SU-DHL-6 (cell line): ENCODE measurements around the gene TK1.

Experiments used
- H2AFZ ChIP-seq: fragments of 200-600 bp; sonication (generic); 2 replicates; pipeline ENCODE4 v1.6.1; 2014; ENCODE audit warnings: low read depth, mild to moderate bottlenecking, moderate library complexity, mixed read lengths, antibody characterized with exemption, low read length; ENCODE audit not compliant: severe bottlenecking
- H3F3A ChIP-seq: fragments of 200-600 bp; shearing (Covaris generic); 2 replicates; pipeline ENCODE4 v1.6.0; 2016; ENCODE audit warnings: antibody characterized with exemption, mild to moderate bottlenecking; ENCODE audit not compliant: insufficient read depth
- H3K27ac ChIP-seq: fragments of 200-600 bp; sonication (generic); 2 replicates; pipeline ENCODE4 v1.5.1; 2016; ENCODE audit warnings: low read depth, mild to moderate bottlenecking, low read length, moderate library complexity, mixed read lengths
- H3K27me3 ChIP-seq: fragments of 200-600 bp; sonication (generic), shearing (Covaris generic); 2 replicates; pipeline ENCODE4 v1.6.0; 2014; ENCODE audit warnings: mild to moderate bottlenecking, low read length
- H3K36me3 ChIP-seq: fragments of 200-600 bp; sonication (generic); 2 replicates; pipeline ENCODE4 v1.6.1; 2014; ENCODE audit warnings: mild to moderate bottlenecking, low read length, mixed read lengths
- H3K4me2 ChIP-seq: fragments of 300-600, 200-600 bp; shearing (Covaris generic), sonication (generic); 2 replicates; pipeline ENCODE4 v1.6.0; 2014; ENCODE audit warnings: low read length, low read depth, mild to moderate bottlenecking; ENCODE audit not compliant: poor library complexity, severe bottlenecking
- H3K4me3 ChIP-seq: fragments of 200-600 bp; sonication (generic); 2 replicates; pipeline ENCODE4 v1.5.1; 2014; ENCODE audit warnings: antibody characterized with exemption, low read length, mild to moderate bottlenecking, mixed read lengths; ENCODE audit not compliant: insufficient read depth, poor library complexity, severe bottlenecking
- H3K79me2 ChIP-seq: fragments of 200-600 bp; sonication (generic); 2 replicates; pipeline ENCODE4 v1.6.1; 2014; ENCODE audit warnings: mild to moderate bottlenecking, low read length, moderate library complexity; ENCODE audit not compliant: insufficient read depth
- H3K9ac ChIP-seq: fragments of 200-600 bp; sonication (generic); 2 replicates; pipeline ENCODE4 v1.7.0; 2014; ENCODE audit warnings: mild to moderate bottlenecking, low read length
- H3K9me2 ChIP-seq: fragments of 200-600 bp; sonication (generic); replicated peaks from 2 replicates; pipeline ENCODE4 v1.6.1; 2014; ENCODE audit warnings: low read length; ENCODE audit not compliant: insufficient read depth
- H3K9me3 ChIP-seq: fragments of 200-600 bp; sonication (generic); 2 replicates; pipeline ENCODE4 v1.6.1; 2014; ENCODE audit warnings: low read length, mixed read lengths; ENCODE audit not compliant: insufficient read depth
- H4K20me1 ChIP-seq: fragments of 200-600 bp; sonication (generic); 2 replicates; pipeline ENCODE4 v1.6.1; 2014; ENCODE audit warnings: low read depth, mild to moderate bottlenecking, antibody characterized with exemption, low read length, moderate library complexity, mixed read lengths
- CTCF ChIP-seq: fragments of 200-600 bp; sonication (generic); IDR thresholded peaks from one replicate; pipeline ENCODE4 v1.5.1; 2017; ENCODE audit warnings: antibody characterized with exemption, mild to moderate bottlenecking, low read length, moderate library complexity; ENCODE audit not compliant: insufficient read depth, poor library complexity, severe bottlenecking
- EZH2phosphoT487 ChIP-seq: fragments of 200-600 bp; sonication (generic), shearing (Covaris generic); conservative IDR thresholded peaks from 2 replicates; pipeline ENCODE4 v1.6.1; 2018; ENCODE audit warnings: mild to moderate bottlenecking, antibody characterized with exemption, low read length, moderate library complexity, mixed read lengths

TK1 gene

DNA sequence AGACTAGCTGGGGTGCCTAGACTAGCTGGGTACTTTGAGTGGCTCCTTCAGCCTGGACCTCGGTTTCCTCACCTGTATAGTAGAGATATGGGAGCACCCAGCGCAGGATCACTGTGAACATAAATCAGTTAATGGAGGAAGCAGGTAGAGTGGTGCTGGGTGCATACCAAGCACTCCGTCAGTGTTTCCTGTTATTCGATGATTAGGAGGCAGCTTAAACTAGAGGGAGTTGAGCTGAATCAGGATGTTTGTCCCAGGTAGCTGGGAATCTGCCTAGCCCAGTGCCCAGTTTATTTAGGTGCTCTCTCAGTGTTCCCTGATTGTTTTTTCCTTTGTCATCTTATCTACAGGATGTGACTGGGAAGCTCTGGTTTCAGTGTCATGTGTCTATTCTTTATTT, 36.2 kb upstream of the TK1 start:
- no peaks in the 10 kb centered on the region; the same call in 1 of the 2 replicates for H3K79me2 ChIP-seq
- no peak overlapping the region for H3K4me3 ChIP-seq
- no peak overlapping the region for H3K4me2 ChIP-seq
- H3K27me3 ChIP-seq = no peaks in the 10 kb centered on the region
- no peaks in the 10 kb centered on the region for H4K20me1 ChIP-seq
- H2AFZ ChIP-seq = no peak overlapping the region
- no peak overlapping the region for H3K9ac ChIP-seq
- peaks cover 15% of the 10 kb centered on the region; the same call in 1 of the 2 replicates for H3K36me3 ChIP-seq
- peaks cover 19% of the 10 kb centered on the region for H3F3A ChIP-seq
- no peaks in the 10 kb centered on the region for H3K9me3 ChIP-seq
- TF ChIP-seq CTCF = no peak
- TF ChIP-seq EZH2phosphoT487 = no peak
- H3K27ac ChIP-seq = no peak overlapping the region
- H3K9me2 ChIP-seq = no peaks in the 10 kb centered on the region

DNA sequence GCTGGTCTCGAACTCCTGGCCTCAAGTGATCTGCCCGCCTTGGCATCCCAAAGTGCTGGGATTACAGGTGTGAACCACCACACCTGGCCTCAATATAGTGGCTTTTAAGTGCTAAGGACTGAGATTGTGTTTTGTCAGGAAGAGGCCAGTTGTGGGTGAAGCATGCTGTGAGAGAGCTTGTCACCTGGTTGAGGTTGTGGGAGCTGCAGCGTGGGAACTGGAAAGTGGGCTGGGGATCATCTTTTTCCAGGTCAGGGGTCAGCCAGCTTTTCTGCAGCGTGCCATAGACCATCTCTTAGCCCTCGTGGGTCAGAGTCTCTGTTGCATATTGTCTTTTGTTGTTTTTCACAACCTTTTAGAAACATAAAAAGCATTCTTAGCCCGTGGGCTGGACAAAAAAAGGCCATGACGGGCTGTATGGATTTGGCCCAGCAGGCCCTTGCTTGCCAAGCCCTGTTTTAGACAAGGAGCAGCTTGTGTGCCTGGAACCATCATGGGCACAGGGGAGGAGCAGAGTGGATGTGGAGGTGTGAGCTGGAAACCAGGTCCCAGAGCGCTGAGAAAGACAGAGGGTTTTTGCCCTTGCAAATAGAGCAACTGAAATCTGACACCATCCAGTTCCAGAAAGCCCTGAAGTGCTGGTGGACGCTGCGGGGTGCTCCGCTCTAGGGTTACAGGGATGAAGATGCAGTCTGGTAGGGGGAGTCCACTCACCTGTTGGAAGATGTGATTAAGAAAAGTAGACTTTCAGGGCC, 32.7 kb upstream of the TK1 start:
- Histone ChIP-seq H3K9me2 (no peaks in the 10 kb centered on the region), H3F3A (peaks cover 2% of the 10 kb centered on the region), H3K9me3 (no peaks in the 10 kb centered on the region), H3K9ac (no peak overlapping the region), H3K27me3 (no peaks in the 10 kb centered on the region), H3K4me2 (no peak overlapping the region), H3K4me3 (no peak overlapping the region), H2AFZ (no peak overlapping the region), H3K36me3 (peaks cover 16% of the 10 kb centered on the region; the same call in 1 of the 2 replicates), H3K27ac (no peak overlapping the region), H3K79me2 (peaks cover 23% of the 10 kb centered on the region), H4K20me1 (no peaks in the 10 kb centered on the region)
- TF ChIP-seq CTCF = no peak
- no peak for TF ChIP-seq EZH2phosphoT487

GRCh38 chr17:78214706-78215061, 27.8 kb upstream of the TK1 start:
- Histone ChIP-seq H3K9me2 (no peaks in the 10 kb centered on the region), H4K20me1 (no peaks in the 10 kb centered on the region), H3K36me3 (peaks cover 3% of the 10 kb centered on the region; the same call in 1 of the 2 replicates), H3K79me2 (peaks cover 27% of the 10 kb centered on the region), H3K9me3 (no peaks in the 10 kb centered on the region), H2AFZ (peak overlapping the region; percentile 42), H3F3A (no peaks in the 10 kb centered on the region), H3K4me2 (peak overlapping the region; percentile 96), H3K9ac (peak overlapping the region; percentile 96), H3K4me3 (peak overlapping the region; percentile 88), H3K27me3 (no peaks in the 10 kb centered on the region), H3K27ac (peak overlapping the region; percentile 73)
- TF ChIP-seq CTCF (no peak), EZH2phosphoT487 (no peak)
